Skeletal muscle tissue (tissue), 4 donors: ENCODE measurements around the gene VPS37B. TPM values are rescaled to one million over a fixed set of nuclear protein-coding genes. Genes with fewer than 3 reads are reported as not detected.

Experiments used
- H3K27ac ChIP-seq: one replicate; pipeline ENCODE4 v1.7.0; 2013; ENCODE audit warnings: mild to moderate bottlenecking, low read depth, low read length, inconsistent platforms
- H3K27me3 ChIP-seq, 3 donors: one replicate each; pipeline ENCODE4 v1.7.0; 2013; ENCODE audit warnings: low read length in 3 of 3; ENCODE audit not compliant: control insufficient read depth in 3 of 3, insufficient read depth in 3 of 3
- H3K36me3 ChIP-seq, 3 donors: one replicate each; pipeline ENCODE4 v1.7.0; 2013; ENCODE audit warnings: low read length in 3 of 3; ENCODE audit not compliant: control insufficient read depth in 3 of 3, insufficient read depth in 3 of 3
- H3K4me1 ChIP-seq, 3 donors: one replicate each; pipeline ENCODE4 v1.7.0; 2013; ENCODE audit warnings: low read length in 3 of 3, mild to moderate bottlenecking in 3 of 3; ENCODE audit not compliant: control insufficient read depth in 3 of 3, insufficient read depth in 3 of 3
- H3K4me3 ChIP-seq, 3 donors: one replicate each; pipeline ENCODE4 v1.7.0; 2013; ENCODE audit warnings: low read length in 3 of 3
- H3K9ac ChIP-seq, 3 donors: one replicate each; pipeline ENCODE4 v1.7.0; 2013; ENCODE audit warnings: low read length in 3 of 3, mild to moderate bottlenecking in 3 of 3, moderate library complexity in 2 of 3, low read depth in 1 of 3
- H3K9me3 ChIP-seq, 3 donors: one replicate each; pipeline ENCODE4 v1.7.0; 2013; ENCODE audit warnings: low read length in 3 of 3; ENCODE audit not compliant: control insufficient read depth in 3 of 3
- total RNA-seq: library from RNA; depleted of rRNA; stranded (reverse); fragments of >200 nt; gene quantifications from one replicate; pipeline ENCODE4 v1.2.3, GENCODE V29; 2014
- donor health status: Osteomylitis.

VPS37B gene
- total RNA-seq, 1 donor from 2014 or later, result 11.5 TPM

- no peak overlapping the region for H3K4me3 ChIP-seq
- H3K27ac ChIP-seq, result no peak overlapping the region
- peaks cover 9 to 12% (median 11%) of the 10 kb centered on the region in 3 donors for H3K36me3 ChIP-seq
- H3K27me3 ChIP-seq, result no peaks in the 10 kb centered on the region
- no peak overlapping the region for H3K9ac ChIP-seq
- H3K9me3 ChIP-seq, result no peaks in the 10 kb centered on the region
- peaks cover 65 to 73% (median 72%) of the 10 kb centered on the region in 3 donors for H3K4me1 ChIP-seq
Observed at GRCh38 chr12:122874081-122874480, 21.8 kb downstream of the VPS37B start.

GRCh38 chr12:122873540-122873939, 22.4 kb downstream of the VPS37B start:
- H3K4me1 ChIP-seq, result peaks cover 61 to 70% (median 68%) of the 10 kb centered on the region in 3 donors
- H3K9ac ChIP-seq, result peak overlapping the region in 2 of 3 donors; percentile 50 to 51
- H3K27ac ChIP-seq, result peak overlapping the region; percentile 83
- H3K4me3 ChIP-seq, result no peak overlapping the region
- H3K9me3 ChIP-seq, result no peaks in the 10 kb centered on the region
- H3K36me3 ChIP-seq, result peaks cover 14 to 15% (median 15%) of the 10 kb centered on the region in 3 donors
- no peaks in the 10 kb centered on the region for H3K27me3 ChIP-seq

GRCh38 chr12:122872815-122873361, 23.0 kb downstream of the VPS37B start:
- Histone ChIP-seq H3K9me3 (no peaks in the 10 kb centered on the region), H3K36me3 (peaks cover 19 to 21% (median 20%) of the 10 kb centered on the region in 3 donors), H3K4me1 (peaks cover 68 to 76% (median 69%) of the 10 kb centered on the region in 3 donors), H3K4me3 (peak overlapping the region in 1 of 3 donors; percentile 13), H3K9ac (peak overlapping the region in 2 of 3 donors; percentile 50 to 51), H3K27ac (peak overlapping the region; percentile 83), H3K27me3 (no peaks in the 10 kb centered on the region)

DNA sequence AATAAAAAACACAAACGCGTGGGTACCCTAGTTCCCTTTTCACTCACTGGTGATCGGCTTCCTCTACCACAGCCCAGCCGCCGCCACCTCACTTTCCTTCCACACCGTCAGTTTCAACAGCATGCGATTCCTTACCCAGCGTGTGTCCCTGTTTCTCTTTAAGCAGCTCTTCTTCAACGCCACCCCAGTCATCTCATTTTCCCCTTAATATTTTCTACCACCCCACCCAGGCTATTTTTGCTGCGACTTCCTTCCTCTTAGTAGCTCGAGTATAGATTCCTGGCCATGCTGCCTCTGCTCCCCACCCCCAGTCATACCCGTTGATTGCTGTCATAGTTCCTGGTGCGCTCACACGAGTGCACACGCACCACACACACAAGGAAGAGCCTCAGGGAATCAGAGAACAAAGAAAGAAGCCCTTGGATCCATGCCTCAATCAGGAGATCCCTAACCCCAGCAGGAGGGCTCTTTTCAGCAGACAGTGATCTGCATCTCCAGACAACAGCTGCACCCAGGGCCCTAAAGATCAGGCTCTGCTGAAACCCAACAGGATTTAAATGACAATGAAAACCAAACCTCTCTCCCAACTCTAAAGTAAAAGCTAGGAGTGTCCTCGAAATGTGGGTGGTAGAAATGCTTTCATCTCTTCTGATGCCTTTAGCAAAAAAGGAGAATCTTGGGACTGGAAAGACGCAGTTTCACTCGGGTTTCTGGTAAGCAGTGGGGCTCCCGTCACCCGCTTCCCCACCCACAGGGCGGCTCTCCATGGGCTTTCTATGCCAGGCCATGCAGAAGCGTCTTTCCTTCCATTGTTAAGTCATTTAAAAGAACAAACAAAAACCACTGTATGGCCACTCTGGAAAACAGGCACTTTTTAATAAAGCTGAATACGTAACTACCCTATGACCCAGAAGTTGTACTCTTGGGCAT, 23.8 kb downstream of the VPS37B start:
- Histone ChIP-seq H3K4me3 (peak overlapping the region; percentile 37 to 58 (median 44)), H3K9ac (peak overlapping the region; percentile 58 to 76 (median 69)), H3K36me3 (peaks cover 20 to 24% (median 23%) of the 10 kb centered on the region in 3 donors), H3K4me1 (peaks cover 64 to 74% (median 69%) of the 10 kb centered on the region in 3 donors), H3K27ac (peak overlapping the region; percentile 83), H3K9me3 (no peaks in the 10 kb centered on the region), H3K27me3 (no peaks in the 10 kb centered on the region)

DNA sequence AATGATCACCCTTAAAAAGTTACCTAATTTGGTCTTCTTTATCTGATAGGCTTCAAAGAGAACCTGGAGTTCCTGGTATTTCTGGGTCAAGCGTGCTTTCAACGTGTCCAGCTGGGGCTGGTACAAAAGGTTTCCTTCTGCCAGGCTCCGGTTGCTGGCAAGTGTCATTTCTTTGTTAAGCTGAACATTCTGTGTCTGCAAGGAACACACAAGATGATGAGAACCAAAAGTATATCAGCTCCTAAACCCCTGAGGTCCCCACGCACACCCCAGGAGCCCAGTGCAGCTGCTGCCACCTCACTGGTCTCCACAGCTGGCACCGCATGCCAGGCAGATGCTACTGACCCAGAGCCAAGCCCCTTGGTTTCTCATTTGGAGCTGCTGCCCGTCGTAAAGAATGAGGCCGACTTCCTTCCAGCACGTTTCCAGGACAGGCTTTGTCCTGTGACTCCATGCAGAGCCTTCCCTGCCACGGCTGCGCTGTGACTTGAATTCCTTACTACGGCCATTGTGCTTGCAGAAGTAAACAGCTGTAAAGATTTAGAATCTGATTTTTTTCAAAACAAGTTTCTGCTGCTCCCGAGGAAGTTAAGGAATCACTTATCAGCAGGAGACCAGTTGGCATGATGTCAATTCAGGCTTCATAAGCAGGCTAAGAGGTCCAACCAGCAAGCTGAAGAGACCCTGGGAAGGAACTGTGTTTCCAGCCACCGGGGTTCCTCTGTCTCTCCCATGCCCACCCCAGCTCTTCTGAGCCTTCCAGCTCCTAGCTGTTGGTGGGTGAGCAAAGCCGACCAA, 24.9 kb downstream of the VPS37B start:
- Histone ChIP-seq H3K27ac (peak overlapping the region; percentile 83), H3K4me1 (peaks cover 66 to 70% (median 68%) of the 10 kb centered on the region in 3 donors), H3K27me3 (no peaks in the 10 kb centered on the region), H3K4me3 (peak overlapping the region; percentile 37 to 58 (median 44)), H3K36me3 (peaks cover 20 to 29% (median 24%) of the 10 kb centered on the region in 3 donors), H3K9ac (peak overlapping the region; percentile 58 to 76 (median 69)), H3K9me3 (no peaks in the 10 kb centered on the region)

GRCh38 chr12:122870163-122870842, 25.6 kb downstream of the VPS37B start:
- Histone ChIP-seq H3K36me3 (peaks cover 20 to 29% (median 24%) of the 10 kb centered on the region in 3 donors), H3K9me3 (no peaks in the 10 kb centered on the region), H3K9ac (peak overlapping the region in 1 of 3 donors; percentile 8), H3K4me1 (peaks cover 63 to 67% (median 64%) of the 10 kb centered on the region in 3 donors), H3K27me3 (no peaks in the 10 kb centered on the region), H3K27ac (peak overlapping the region; percentile 83), H3K4me3 (no peak overlapping the region)

- no peaks in the 10 kb centered on the region for H3K27me3 ChIP-seq
- peaks cover 20 to 29% (median 24%) of the 10 kb centered on the region in 3 donors for H3K36me3 ChIP-seq
- no peaks in the 10 kb centered on the region for H3K9me3 ChIP-seq
- peaks cover 61 to 64% (median 63%) of the 10 kb centered on the region in 3 donors for H3K4me1 ChIP-seq
- H3K27ac ChIP-seq, result no peak overlapping the region
- no peak overlapping the region for H3K9ac ChIP-seq
- H3K4me3 ChIP-seq, result peak overlapping the region in 1 of 3 donors; percentile 6
Observed at GRCh38 chr12:122869207-122869973, 26.5 kb downstream of the VPS37B start.

GRCh38 chr12:122868471-122869177, 27.3 kb downstream of the VPS37B start:
- H3K9me3 ChIP-seq, result no peaks in the 10 kb centered on the region
- H3K27ac ChIP-seq, result peak overlapping the region; percentile 56
- peak overlapping the region in 2 of 3 donors; percentile 32 to 41 for H3K9ac ChIP-seq
- no peaks in the 10 kb centered on the region for H3K27me3 ChIP-seq
- peaks cover 20 to 32% (median 24%) of the 10 kb centered on the region in 3 donors for H3K36me3 ChIP-seq
- H3K4me1 ChIP-seq, result peaks cover 58 to 61% (median 61%) of the 10 kb centered on the region in 3 donors
- no peak overlapping the region for H3K4me3 ChIP-seq
